Measurements from ENCODE around the gene CRELD1.

DNA sequence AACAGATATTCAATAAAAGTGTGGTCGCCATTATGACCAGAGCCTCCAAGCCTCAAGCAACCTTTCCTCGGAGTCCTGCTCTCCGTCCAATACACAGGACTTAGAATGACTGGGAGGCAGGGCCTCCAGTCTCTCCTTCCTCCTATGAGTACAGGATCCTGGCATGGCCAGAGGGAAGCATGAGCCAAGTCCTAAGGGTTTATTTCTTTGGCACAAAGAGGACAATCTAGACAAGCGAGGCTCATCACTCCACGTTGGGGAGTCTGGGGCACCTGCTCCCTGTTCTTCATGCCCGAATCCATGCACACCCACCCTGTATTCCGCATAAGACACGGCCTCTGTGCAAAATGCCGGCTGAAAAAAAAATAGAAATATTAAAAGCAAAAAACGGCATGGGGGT, 11.7 kb downstream of the CRELD1 start:
- TF ChIP-seq, protein P1, sequence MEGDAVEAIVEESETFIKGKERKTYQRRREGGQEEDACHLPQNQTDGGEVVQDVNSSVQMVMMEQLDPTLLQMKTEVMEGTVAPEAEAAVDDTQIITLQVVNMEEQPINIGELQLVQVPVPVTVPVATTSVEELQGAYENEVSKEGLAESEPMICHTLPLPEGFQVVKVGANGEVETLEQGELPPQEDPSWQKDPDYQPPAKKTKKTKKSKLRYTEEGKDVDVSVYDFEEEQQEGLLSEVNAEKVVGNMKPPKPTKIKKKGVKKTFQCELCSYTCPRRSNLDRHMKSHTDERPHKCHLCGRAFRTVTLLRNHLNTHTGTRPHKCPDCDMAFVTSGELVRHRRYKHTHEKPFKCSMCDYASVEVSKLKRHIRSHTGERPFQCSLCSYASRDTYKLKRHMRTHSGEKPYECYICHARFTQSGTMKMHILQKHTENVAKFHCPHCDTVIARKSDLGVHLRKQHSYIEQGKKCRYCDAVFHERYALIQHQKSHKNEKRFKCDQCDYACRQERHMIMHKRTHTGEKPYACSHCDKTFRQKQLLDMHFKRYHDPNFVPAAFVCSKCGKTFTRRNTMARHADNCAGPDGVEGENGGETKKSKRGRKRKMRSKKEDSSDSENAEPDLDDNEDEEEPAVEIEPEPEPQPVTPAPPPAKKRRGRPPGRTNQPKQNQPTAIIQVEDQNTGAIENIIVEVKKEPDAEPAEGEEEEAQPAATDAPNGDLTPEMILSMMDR (IDR thresholded peaks at IDR 0.05; ENCODE audit: poor library complexity) = no peak
- TF ChIP-seq EZH2phosphoT487 (IDR thresholded peaks at IDR 0.05; ENCODE audit: low read depth, severe bottlenecking, unreplicated experiment) = no peak

Measured in hepatocyte (in vitro differentiated cells).